HG03558 (cell line): Measurements from ENCODE around the gene FRMD5.

Source experiments
- ATAC-seq: cut with Tn5 transposase; IDR thresholded peaks from one replicate; pipeline ENCODE4 v1.9.1; 2021; ENCODE audit warnings: moderate number of reproducible peaks; ENCODE audit not compliant: unreplicated experiment; ENCODE audit errors: extremely low read depth

FRMD5 gene

GRCh38 chr15:43824302-43825246 is 370.5 kb downstream of the FRMD5 start, which contains the start of gene MFAP1:
TSS of gene MFAP1 (minus strand) at chr15:43824690. CDS start at chr15:43824569, 121 bp downstream.
- peak; percentile 48 for ATAC-seq

DNA sequence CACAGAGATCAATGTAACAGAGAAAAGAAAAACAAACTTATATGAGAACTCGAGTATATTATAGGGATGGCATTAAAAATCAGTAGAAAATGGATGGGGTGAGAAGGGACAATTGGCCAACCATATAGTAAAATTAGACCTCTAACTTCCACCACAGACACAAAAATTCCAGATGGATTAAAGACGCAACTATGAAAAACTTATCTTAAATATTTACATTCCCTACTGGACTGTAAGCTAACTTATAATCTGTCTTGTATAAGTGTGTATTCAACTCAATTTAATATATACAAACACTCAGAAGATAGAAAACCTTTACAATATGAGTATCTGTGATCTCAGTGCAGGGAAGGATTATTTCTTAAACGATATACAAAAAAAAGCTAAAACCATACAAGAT is 373.6 kb downstream of the FRMD5 start:
- ATAC-seq: no peak
